Activated gamma-delta T cell treated with Interleukin-2 at 50 U/mL for 16 hours (primary cell): Measurements from ENCODE around the gene ALDH1B1.

Source experiments
- DNase-seq: peaks from one replicate; pipeline ENCODE4 v3.0.0-alpha.2; 2020

The ALDH1B1 gene

GRCh38 chr9:38442473-38443096, 50.1 kb downstream of the ALDH1B1 start:
- no peak for DNase-seq

- DNase-seq: no peak
Measured at GRCh38 chr9:38443181-38443580, 50.7 kb downstream of the ALDH1B1 start.

GRCh38 chr9:38443597-38443996, 51.1 kb downstream of the ALDH1B1 start:
- DNase-seq: no peak

GRCh38 chr9:38445154-38446043, 52.9 kb downstream of the ALDH1B1 start:
- no peak for DNase-seq

GRCh38 chr9:38447703-38448102, 55.2 kb downstream of the ALDH1B1 start:
- no peak for DNase-seq
